Activated CD4-positive, alpha-beta T cell treated with anti-CD3 and anti-CD28 coated beads, Interleukin-2, amount 50 U/mL, for 16 hours (primary cell): ENCODE measurements around the gene ACP3.

Source experiments
- DNase-seq: peaks from one replicate; pipeline ENCODE4 v3.0.0-alpha.2; 2020

ACP3 gene

GRCh38 chr3:132321304-132321703 lies 4.1 kb downstream of the ACP3 start:
- DNase-seq = no peak

GRCh38 chr3:132325103-132325606 lies 7.9 kb downstream of the ACP3 start:
- DNase-seq = no peak

GRCh38 chr3:132325634-132326033 lies 8.4 kb downstream of the ACP3 start:
- no peak for DNase-seq

- no peak for DNase-seq
These were observed 9.0 kb downstream of the ACP3 start for GRCh38 chr3:132326251-132326650.

GRCh38 chr3:132332082-132332481 lies 14.9 kb downstream of the ACP3 start:
- no peak for DNase-seq

- DNase-seq = no peak
These were observed 15.3 kb downstream of the ACP3 start for GRCh38 chr3:132332508-132332907.

GRCh38 chr3:132341746-132342145 lies 24.5 kb downstream of the ACP3 start:
- no peak for DNase-seq

- no peak for DNase-seq
These were observed 25.0 kb downstream of the ACP3 start for GRCh38 chr3:132342183-132342582.

GRCh38 chr3:132342610-132343009 lies 25.4 kb downstream of the ACP3 start:
- no peak for DNase-seq

- DNase-seq = peak; percentile 57
These were observed 25.9 kb downstream of the ACP3 start for GRCh38 chr3:132343018-132343612.

GRCh38 chr3:132344666-132345280 lies 27.6 kb downstream of the ACP3 start:
- no peak for DNase-seq

- DNase-seq = no peak
These were observed 29.9 kb downstream of the ACP3 start for GRCh38 chr3:132346841-132347736.

GRCh38 chr3:132347811-132348210 lies 30.6 kb downstream of the ACP3 start:
- DNase-seq = no peak

- no peak for DNase-seq
These were observed 31.3 kb downstream of the ACP3 start for GRCh38 chr3:132348531-132348930.

- no peak for DNase-seq
These were observed 33.6 kb downstream of the ACP3 start for GRCh38 chr3:132350814-132351213.

- peak; percentile 66 for DNase-seq
These were observed 34.1 kb downstream of the ACP3 start for GRCh38 chr3:132351222-132351806.

GRCh38 chr3:132352556-132353143 lies 35.4 kb downstream of the ACP3 start:
- peak; percentile 81 for DNase-seq

GRCh38 chr3:132354916-132355702 lies 37.9 kb downstream of the ACP3 start:
- no peak for DNase-seq

- no peak for DNase-seq
These were observed 39.4 kb downstream of the ACP3 start for GRCh38 chr3:132356568-132356967.

GRCh38 chr3:132360717-132361116 lies 43.5 kb downstream of the ACP3 start:
- no peak for DNase-seq

- no peak for DNase-seq
These were observed 45.1 kb downstream of the ACP3 start for GRCh38 chr3:132362329-132362728.

GRCh38 chr3:132368515-132368914 lies 51.3 kb downstream of the ACP3 start:
- DNase-seq = no peak
